ENCODE results near the gene TAB2. TPM values are rescaled to one million over a fixed set of nuclear protein-coding genes. Genes with fewer than 3 reads are reported as not detected.

Gene TAB2
- total RNA-seq, 1 experiment from 2014 or later = 56.2 TPM

- peaks cover 5% of the 10 kb centered on the region; the same call in 1 of the 2 replicates for H3K79me2 ChIP-seq (ENCODE audit: insufficient read depth, low read length)
- no peak overlapping the region for H3K4ac ChIP-seq (ENCODE audit: low read depth, low read length)
- no peak overlapping the region for H2AK5ac ChIP-seq (ENCODE audit: insufficient read length, low read length)
- H3K27ac Mint-ChIP-seq = no peak overlapping the region
- 0 out of 2 replicates have a peak, but pooled peaks cover 3% of the 10 kb centered on the region for H3K4me1 ChIP-seq (ENCODE audit: insufficient read depth, low read length)
- no peak overlapping the region for H2BK15ac ChIP-seq (ENCODE audit: low read depth, low read length)
- H3K23me2 ChIP-seq (ENCODE audit: insufficient read length, low read depth, low read length, poor library complexity, severe bottlenecking) = peaks cover 6% of the 10 kb centered on the region
- no peak overlapping the region for H3K4me3 Mint-ChIP-seq
- H3K23ac ChIP-seq (ENCODE audit: insufficient read length, low read depth, low read length) = no peak overlapping the region
- H2BK12ac ChIP-seq (ENCODE audit: insufficient read length, low read depth, low read length) = no peak overlapping the region
- no peak overlapping the region for H2BK120ac ChIP-seq (ENCODE audit: low read depth, low read length, poor library complexity, severe bottlenecking)
- no peaks in the 10 kb centered on the region for H3K79me1 ChIP-seq (ENCODE audit: insufficient read depth, low read depth, low read length, poor library complexity, severe bottlenecking)
- H3K18ac ChIP-seq (ENCODE audit: insufficient read length, low read depth, low read length) = no peak overlapping the region
- TF ChIP-seq, protein P1, sequence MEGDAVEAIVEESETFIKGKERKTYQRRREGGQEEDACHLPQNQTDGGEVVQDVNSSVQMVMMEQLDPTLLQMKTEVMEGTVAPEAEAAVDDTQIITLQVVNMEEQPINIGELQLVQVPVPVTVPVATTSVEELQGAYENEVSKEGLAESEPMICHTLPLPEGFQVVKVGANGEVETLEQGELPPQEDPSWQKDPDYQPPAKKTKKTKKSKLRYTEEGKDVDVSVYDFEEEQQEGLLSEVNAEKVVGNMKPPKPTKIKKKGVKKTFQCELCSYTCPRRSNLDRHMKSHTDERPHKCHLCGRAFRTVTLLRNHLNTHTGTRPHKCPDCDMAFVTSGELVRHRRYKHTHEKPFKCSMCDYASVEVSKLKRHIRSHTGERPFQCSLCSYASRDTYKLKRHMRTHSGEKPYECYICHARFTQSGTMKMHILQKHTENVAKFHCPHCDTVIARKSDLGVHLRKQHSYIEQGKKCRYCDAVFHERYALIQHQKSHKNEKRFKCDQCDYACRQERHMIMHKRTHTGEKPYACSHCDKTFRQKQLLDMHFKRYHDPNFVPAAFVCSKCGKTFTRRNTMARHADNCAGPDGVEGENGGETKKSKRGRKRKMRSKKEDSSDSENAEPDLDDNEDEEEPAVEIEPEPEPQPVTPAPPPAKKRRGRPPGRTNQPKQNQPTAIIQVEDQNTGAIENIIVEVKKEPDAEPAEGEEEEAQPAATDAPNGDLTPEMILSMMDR (conservative IDR thresholded peaks at IDR 0.05) = no peak
- no peak overlapping the region for H3K14ac ChIP-seq (ENCODE audit: insufficient read depth, low read length)
- H4K20me1 ChIP-seq (ENCODE audit: control insufficient read depth, insufficient read depth, insufficient read length) = no peaks in the 10 kb centered on the region
- H3T11ph ChIP-seq (ENCODE audit: low read length) = no peak overlapping the region
- H3K4me1 Mint-ChIP-seq = peaks cover 13 to 16% of the 10 kb centered on the region in 2 experiments
- no peak overlapping the region for H3K4me2 ChIP-seq (ENCODE audit: insufficient read depth, insufficient read length, low read length)
- no peaks in the 10 kb centered on the region for H3K36me3 Mint-ChIP-seq (ENCODE audit: insufficient read depth in 1 of 3, low read depth in 3 of 3)
- no peak overlapping the region for H4K91ac ChIP-seq (ENCODE audit: insufficient read length, low read depth, low read length)
- H4K8ac ChIP-seq (replicated peaks; ENCODE audit: insufficient read length, low read depth, low read length) = no peak overlapping the region
- H3K9ac ChIP-seq (ENCODE audit: extremely low read depth, insufficient read length, low read length) = no peak overlapping the region
- DNase-seq = no peak
- H2AFZ ChIP-seq (ENCODE audit: low read length) = no peak overlapping the region
- no peak overlapping the region for H3K27ac ChIP-seq (ENCODE audit: insufficient read length, low read depth, low read length)
- H3K27me3 Mint-ChIP-seq (ENCODE audit: low read depth) = 0 out of 2 replicates have a peak, but pooled peaks cover 3% of the 10 kb centered on the region
- H2BK5ac ChIP-seq (ENCODE audit: insufficient read length, low read length) = no peak overlapping the region
- no peak overlapping the region for H4K5ac ChIP-seq (ENCODE audit: insufficient read length, low read depth, low read length)
- no peaks in the 10 kb centered on the region for H3K9me3 Mint-ChIP-seq
- no peaks in the 10 kb centered on the region for H3K9me3 ChIP-seq (ENCODE audit: control insufficient read depth, low read depth, low read length)
- no peak overlapping the region for H2BK20ac ChIP-seq (ENCODE audit: low read depth, low read length, poor library complexity, severe bottlenecking)
- no peaks in the 10 kb centered on the region for H3K27me3 ChIP-seq (ENCODE audit: insufficient read depth, low read length)
- H3K56ac ChIP-seq (ENCODE audit: insufficient read length, low read depth, low read length) = no peak overlapping the region
- WGBS (ENCODE audit: extremely low coverage, insufficient read length, low lambda C conversion rate) = no CpG with 5 or more reads among the region's 1 CpG
Measured at GRCh38 chr6:149313861-149314260, 3.7 kb upstream of the TAB2 start.
